GM19025 (cell line): Measurements from ENCODE around the gene TPO.
"Not testable (repeated sequence)": the region's sequence is repeated elsewhere in the genome, so short reads cannot be mapped to it uniquely, and the experiment has no call there.

Experiments
- ATAC-seq: cut with Tn5 transposase; IDR thresholded peaks from one replicate; pipeline ENCODE4 v1.9.1; 2021; ENCODE audit warnings: mild to moderate bottlenecking, low read depth, moderate library complexity; ENCODE audit not compliant: unreplicated experiment

TPO gene

DNA sequence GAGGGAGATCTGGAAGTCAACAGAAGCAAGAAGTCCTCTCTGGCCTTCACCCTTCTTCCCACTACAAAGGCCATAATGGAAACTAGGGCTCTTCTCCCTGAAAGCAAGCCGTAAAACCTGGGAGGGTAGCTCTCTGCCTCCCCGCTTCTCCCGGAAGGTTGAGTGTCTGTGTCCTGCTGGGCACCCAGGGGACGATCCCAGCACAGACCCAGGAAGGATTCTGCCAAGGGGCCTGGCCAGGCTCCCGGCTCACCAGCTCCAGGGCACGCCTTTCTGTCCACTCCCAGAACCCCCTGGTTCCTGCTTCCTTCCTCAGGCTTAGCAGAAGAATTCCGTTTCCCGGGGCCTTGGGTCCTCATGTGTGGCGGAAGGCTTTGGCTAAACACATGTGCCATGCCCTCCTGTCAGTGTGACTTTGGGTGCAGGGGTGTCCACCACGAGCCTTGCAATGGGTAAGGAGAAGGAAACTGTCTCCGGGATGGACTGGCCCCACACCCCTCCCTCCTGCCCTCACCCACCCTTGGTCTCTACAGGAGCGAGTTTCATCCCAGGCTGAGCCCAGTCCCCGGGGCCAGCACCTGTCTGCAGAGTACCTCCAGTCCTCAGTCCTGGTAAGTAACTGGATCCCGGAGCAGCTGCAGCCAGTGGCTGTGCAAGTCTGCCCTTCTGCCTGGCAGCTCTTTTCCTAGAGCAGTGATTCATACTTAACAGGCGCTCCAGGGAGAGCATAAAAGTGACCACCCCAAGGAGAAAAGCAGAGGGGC lies 135.8 kb downstream of the TPO start:
- no peak for ATAC-seq

DNA sequence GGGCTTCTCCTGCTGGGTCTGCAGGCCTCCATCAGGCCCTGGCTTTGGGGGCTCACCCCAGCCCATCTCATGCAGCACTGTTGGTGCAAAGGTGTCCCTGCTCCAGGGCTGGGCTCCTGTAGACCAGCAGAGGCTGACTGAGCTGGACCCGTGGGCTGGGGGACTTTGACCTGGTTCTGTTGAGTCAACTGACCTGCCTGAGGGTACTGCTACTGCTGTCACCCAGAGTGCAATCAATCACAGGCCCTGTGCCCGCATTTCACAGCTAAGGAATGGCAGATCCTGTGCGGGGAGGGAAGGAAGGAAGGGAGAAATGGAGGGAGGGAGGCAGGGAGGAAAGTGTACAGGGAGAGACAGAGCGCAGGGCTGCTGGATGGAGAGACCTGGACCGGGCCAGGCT lies 136.8 kb downstream of the TPO start:
- no peak for ATAC-seq

DNA sequence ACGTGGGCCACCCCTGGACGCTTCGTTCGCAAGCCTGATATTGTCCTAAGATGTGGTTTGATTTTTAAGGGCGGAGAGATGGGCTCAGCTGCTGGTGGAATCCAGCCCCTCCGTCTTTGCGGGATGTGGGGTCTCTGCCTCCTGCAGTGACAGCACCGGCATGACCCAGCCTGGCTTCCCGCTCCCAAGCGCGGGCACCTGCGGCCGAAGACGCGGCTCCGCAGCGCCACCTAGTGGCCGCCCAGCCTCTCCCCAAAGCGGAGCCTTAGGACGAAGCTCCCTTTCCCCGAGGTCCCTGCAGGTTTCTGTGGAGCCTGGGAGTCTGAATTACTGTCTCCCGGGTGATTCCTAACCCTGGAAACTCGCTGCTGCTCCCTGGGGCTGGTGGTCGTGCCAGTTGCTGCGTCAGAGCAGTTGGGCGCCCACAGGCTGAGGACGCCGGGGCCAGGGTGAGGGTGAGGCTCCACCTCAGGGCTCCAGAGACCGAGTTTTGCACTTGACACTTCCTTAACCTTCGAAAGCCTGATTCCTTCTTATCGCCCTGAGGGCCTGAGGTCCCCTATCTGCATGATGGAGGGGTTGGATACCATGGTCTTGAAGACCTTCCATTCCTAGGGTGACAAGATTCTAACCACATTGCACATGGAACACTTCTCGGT lies 137.5 kb downstream of the TPO start:
- peak; percentile 73 for ATAC-seq

DNA sequence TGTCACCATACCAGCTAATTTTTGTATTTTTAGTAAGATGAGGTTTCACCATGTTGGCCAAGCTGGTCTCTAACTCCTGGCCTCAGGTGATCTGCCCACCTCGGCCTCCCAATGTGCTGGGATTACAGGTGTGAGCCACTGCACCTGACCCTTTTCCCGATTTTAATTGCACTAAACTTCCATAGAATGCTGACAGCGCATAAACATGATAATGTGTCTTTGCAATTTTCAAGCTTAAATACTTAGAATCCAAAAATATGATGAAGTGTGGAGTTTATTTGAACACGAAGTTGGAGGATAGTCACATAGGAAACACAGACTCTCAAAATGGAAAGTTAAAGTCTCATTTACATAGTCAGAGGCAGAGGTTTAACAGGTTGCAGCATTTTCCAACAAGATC lies 138.6 kb downstream of the TPO start:
- ATAC-seq = no peak

DNA sequence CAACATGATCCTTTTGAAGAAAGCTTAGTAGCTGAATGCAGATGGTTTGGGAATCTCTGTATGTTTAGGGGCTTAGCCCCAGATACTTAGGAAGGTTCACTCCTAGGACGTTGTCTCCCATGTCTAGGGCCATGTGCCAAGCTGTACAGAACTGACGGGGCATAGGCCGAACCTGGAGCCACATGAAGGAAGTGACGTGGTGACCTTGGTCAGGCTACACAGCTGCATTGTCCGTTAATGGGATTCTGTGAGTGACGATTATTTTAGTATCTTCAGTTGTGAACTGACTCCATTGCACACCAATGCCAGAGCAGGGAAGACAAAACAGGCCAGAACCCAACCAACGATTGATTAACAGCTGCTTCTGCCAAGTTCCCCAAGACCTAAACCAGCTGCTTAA lies 139.3 kb downstream of the TPO start:
- no peak for ATAC-seq

DNA sequence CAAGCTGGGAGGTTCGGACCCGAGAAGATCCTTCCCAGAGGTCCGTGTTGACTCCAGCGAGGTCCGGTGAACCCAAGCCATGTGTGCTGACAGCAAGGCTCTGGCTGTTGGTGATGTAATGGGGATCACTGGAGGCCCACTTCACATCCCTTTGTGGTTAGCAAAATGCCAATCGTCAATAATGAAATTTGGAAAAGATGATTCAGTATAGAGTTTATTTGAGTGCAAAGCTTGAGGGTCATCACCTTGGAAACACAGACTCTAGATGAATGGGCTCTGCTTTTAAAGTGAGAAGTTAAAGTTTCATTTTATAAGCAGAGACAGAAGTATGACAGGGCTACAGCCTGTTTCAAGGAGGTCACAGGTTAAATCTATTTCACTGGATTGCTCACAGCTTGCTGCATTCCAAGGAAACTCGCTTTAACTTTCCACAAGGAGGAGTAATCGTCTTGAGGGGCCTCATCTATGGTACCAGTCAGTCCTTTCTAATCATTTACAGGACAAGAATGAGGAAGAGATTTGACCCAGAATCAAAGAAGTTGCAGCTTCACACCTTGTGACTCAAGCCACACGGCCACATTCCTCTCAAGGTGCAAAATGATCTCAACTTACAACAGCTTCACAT lies 140.5 kb downstream of the TPO start:
- ATAC-seq = no peak

DNA sequence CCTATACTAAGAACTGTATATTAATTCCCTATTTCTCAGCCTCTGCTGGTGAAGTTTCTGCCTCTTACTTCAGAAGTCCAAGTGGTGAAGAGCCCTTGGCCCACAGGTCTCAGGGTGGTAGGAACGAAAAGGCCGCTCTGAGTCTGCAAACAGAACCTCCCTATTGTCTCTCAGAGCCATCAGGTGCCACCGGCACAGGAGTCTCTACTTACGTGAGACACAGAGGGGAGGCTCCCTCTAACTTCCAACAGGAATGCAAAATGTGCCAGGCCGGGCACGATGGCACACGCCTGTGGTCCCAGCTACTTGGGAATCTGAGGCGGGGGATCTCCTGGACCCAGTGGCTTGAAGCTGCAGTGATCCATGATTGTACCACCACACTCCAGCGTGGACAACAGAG lies 143.0 kb downstream of the TPO start:
- no peak for ATAC-seq

DNA sequence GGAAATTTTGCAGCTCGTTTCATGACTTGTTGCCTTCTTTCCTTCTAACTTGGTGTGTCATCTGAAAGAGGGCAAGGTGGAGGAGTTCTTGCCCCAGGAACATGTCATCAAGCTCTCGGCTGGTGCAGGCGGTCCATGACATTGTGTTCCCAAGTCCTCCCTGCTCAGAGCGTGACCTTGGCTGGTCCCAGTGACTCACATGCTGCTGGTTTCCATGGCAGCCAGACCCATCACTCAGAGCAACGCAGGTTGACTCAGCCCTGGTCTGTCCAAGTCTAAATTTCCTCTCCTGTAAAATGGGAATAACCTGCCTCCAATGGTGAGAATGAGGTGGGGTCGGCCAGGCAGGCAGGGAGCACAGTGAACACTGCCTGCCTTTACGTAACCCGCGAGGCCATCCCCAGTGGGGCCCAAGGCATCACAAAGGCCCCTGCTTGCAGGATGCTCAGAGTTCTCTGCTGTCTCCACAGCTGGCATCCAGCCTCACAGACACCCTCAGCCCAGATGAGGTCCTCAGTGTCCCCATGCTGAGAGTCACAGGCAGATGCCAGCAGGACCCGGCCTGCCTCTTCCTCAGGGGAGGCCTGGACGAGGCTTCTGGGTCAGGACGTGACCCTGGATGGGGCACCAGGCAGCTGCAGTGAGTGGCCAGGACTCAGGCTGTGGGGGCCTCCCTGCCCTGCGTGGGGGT lies 143.7 kb downstream of the TPO start:
- no peak for ATAC-seq

DNA sequence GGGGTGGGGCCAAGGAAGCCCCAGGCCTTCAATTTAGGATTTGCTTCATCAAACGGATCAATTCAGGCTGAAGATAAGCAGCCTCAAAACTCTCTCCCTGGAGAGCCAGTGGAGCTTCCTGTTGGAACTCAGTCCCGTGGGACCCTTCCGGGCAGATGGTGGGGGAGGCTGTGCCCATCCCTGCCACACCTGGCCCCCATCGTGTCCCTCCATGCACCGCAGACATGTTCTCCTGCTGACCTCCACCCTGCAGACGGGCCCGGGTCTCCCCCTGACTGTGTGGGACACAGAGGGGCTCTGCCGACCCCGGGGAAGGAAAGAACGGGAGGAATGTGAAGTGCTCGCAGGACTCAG lies 144.2 kb downstream of the TPO start:
- ATAC-seq = no peak

DNA sequence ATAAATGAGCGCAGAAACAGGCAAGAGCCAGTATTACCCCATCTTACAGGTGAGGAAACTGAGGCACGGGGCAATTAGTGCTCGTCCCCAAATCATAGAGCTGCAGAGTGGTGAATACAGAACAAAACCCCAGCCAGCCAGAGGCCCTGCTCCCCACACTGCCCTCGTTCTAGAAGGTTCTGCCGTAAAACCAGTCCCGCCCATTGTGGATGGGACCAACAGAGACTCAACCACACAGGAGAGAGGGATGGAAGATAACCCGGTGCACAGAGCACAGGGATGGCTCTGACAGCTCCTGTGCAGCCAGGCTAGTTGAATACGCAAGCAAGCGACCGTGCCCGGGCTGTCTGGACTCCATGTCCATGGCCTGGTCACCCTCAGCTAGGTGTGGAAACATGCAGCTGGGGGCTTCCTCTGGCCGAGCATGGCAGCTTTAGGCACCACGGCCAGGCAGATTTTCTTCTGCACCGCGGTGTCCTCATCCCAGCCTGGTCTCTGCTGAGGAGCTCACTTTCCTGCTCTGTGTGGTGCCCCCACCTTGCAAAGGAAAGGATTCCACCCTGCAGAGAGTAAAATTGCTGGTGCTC lies 146.4 kb downstream of the TPO start:
- ATAC-seq = no peak

DNA sequence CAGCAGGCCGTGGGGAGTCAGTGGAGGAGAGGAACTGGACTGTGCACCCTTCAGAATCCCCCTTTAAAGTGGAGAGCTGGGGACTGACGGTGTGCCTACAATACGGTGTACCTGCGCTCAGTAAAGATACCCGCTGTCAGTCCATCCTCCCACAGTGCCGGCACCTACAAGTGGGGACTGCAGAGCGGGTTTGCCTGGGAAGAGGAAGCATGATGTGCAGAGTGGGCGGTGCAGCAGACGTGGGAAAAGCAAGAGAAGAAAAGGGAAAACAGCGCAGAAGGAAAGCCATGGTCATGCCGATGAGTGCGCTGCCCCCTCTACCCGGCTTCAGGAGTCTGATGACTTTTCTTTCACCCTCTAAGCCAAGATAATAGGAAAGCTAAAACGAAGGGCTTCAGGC lies 148.0 kb downstream of the TPO start:
- no peak for ATAC-seq

DNA sequence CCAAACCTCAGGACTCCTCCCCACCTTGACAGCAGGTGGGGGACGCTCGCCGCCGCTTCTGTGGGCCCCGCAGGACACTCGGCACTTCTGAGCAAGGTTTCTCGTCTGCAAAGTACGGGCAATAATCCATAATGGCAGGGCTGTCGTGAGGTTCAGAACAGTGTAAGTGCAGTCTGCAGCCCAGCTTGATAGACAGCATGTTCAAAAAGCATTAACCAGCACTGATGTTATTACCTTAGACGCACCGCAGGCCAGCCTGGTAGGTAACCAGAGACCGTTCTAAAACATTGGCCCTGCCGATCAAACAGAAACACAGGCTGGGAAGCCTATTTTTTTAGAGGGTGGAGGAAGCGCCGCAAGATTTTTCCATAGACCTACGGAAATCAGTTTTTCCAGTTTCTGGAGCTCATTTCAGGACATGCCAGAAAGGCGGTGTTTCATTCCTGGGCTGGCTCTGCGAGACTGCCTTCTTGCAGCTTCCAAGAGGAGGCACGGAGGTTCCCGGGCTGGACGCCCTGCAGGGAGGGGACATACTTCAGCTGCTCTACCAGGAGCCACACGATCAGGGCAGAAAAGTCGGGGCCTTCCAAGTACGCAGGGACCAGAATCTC lies 148.7 kb downstream of the TPO start:
- no peak for ATAC-seq

DNA sequence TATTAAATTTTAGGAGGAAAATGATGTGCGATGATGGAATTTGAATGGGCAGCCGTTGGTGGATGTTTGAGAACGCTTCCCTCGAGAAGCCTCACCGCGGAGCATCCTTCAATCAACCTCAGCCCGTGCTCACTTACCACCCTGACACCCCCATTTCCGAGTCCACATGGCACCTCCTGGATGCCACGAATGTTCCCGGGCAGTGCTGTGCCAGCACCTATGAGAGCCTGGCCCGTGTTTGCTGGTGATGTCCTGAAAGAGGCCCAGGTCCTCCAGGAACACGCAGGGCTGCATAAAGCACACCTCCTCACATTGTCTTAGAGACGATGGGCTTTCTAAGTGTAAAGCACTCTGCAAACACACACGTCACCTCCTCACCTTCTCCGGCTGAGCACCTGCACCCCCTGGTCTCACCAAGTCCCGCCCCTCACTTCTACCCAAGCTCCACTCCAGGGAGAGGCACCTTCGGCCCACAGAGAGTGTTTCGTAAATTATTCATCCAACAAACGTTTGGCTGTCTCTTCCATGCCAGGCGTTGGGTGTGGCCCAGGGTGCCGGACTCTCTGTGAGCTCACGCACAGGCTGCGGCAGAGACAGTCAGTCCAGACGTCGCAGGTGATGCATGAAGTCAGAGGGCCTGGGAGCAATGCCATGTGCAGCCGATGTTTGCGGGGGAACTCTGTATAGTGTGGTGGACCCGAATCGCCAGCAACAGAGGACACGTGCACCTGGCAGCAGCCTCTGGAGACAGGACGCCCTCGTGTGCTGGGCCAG lies 150.0 kb downstream of the TPO start:
- ATAC-seq = no peak

DNA sequence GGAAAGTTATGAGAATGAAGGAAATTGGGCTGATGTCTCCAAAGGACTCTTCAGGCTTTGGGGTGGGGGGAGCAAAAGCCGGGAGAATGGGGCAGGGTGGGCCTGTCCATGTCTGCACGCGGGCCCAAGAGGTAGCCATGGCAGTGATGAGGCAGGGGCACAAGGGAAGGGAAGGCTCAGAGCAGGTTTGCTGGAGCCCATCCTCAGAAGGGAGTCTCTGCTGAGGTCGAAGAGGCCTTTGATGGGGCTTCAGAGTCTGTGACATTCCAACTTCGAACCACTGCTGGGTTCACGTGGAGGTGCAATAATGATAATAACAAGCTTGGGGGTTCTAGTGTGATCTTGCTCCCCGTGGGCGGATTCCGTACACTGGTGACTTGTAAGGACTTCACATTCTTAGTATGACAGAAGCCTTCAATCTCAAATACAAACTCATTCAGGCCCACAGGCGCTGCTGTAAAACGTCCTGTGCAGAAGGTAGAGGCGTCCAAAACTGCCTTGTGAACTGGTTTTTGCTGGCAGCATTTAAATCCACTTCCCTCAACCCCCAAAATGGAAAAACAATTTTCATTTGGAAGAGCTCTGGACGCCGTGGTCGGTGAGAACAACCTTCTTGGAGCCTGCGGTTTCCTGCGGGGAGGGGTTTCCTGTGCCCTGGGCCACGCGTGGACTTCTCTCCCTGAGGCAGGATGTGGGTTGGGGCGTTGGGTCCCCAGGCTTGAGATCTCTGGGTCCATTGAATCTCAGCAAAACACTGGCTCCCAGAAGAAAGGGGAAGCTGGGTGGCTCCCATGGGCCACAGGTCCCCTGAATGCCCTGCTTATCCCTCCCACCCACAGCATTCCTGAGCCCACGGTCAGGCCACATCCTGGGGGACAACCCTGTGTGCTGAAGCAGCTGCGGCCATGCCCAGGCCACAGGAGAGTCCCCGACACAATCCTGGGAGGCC lies 151.0 kb downstream of the TPO start:
- ATAC-seq = no peak

DNA sequence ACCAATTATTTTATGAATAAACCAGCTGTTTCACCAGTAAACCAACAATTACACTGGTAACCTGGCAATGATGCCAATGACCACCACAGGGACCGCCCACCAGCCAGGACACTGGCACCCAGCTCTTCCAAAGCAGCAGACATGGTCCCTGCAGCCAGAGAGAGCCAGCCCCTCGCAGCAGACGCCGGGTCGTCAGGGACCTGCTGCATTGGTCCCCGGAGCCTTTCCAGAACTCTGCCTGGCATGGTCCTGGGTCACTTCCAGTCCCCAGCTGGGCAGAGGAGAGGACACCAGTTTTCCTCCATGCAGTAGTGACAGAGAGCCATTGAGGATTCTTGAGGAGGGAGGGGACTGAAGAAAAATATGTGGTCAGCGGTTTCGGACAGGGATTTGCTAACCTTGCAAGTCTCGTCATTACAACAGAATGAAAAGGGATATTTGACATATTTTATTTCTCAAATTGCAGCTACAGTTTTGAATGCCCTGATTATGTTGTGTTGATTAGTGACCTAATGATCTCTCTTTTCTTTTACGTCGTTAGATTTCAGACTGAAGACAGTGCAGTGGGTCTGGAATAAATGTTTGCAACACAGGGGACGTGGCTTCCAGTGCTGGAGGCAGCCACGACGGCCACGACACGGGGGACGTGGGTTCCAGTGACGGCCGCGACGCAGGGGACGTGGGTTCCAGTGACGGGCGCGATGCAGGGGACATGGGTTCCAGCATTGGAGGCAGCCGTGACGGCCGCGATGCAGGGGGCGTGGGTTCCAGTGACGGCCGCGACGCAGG lies 154.5 kb downstream of the TPO start:
- no peak for ATAC-seq

DNA sequence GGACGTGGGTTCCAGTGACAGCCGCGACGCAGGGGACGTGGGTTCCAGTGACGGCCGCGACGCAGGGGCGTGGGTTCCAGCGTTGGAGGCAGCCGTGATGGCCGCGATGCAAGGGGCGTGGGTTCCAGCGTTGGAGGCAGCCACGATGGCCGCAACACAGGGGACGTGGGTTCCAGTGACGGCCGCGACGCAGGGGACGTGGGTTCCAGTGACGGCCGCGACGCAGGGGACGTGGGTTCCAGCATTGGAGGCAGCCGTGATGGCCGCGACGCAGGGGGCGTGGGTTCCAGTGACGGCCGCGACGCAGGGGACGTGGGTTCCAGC lies 155.0 kb downstream of the TPO start:
- ATAC-seq = not testable (repeated sequence)

DNA sequence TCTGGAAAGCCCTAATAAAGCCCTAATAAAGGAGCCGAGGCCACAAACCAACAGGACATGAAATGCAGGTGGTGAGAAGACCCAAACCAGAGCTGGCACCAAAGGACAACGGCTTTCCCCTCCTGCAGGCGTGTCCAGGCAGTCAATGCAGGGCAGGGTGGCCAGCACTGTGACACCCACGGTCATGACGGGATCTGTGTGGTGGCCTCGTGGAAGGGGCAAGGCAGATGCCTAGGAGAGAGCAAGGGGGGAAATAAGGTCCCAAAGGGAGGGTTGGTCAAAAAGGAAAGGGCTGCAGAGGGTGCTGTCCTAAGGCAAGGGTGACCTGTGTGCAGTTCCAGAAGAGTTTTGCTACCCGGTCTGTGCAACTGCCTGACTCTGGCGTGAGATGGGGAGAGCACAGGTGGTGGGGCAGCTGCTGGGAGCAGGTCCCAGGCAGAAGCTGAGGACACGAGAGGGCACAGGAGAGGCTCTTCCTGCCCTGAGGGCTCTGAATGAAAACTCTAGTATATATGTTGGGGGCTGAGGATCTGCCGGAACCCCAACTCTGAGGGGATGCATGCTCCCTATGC lies 156.7 kb downstream of the TPO start:
- ATAC-seq = no peak
